ENCODE measurements around the gene SLC6A2.
"Not testable (repeated sequence)": the region's sequence is repeated elsewhere in the genome, so short reads cannot be mapped to it uniquely, and the experiment has no call there.

The SLC6A2 gene

GRCh38 chr16:55655897-55656681 is at the start of gene SLC6A2:
Gene SLC6A2, plus strand, starts transcription at chr16:55655988. Its CDS starts 707 bp downstream, at chr16:55656695.
- TF ChIP-seq CTCF (conservative IDR thresholded peaks at IDR 0.05): peak; percentile 41
- no peak within 1 kb of the TSS for H3K27ac ChIP-seq

GRCh38 chr16:55613613-55614335 is 42.0 kb upstream of the SLC6A2 start:
- no peak overlapping the region for H3K27ac ChIP-seq
- TF ChIP-seq CTCF (conservative IDR thresholded peaks at IDR 0.05): no peak

- no peak overlapping the region for H3K27ac ChIP-seq
- no peak for TF ChIP-seq CTCF (conservative IDR thresholded peaks at IDR 0.05)
Observed at GRCh38 chr16:55615071-55615470, 40.7 kb upstream of the SLC6A2 start.

- H3K27ac ChIP-seq: not testable (repeated sequence)
Observed at GRCh38 chr16:55615670-55616069, 40.1 kb upstream of the SLC6A2 start.

- H3K27ac ChIP-seq: no peak overlapping the region
- no peak for TF ChIP-seq CTCF (conservative IDR thresholded peaks at IDR 0.05)
Observed at GRCh38 chr16:55621771-55622170, 34.0 kb upstream of the SLC6A2 start.

- no peak overlapping the region for H3K27ac ChIP-seq
- TF ChIP-seq CTCF (conservative IDR thresholded peaks at IDR 0.05): no peak
Observed at GRCh38 chr16:55622272-55622671, 33.5 kb upstream of the SLC6A2 start.

GRCh38 chr16:55622930-55623561 is 32.7 kb upstream of the SLC6A2 start:
- H3K27ac ChIP-seq: no peak overlapping the region
- TF ChIP-seq CTCF (conservative IDR thresholded peaks at IDR 0.05): peak; percentile 37
